Right lobe of liver (tissue), 6 donors: ENCODE results near the gene SYT1. TPM values are rescaled to one million over a fixed set of nuclear protein-coding genes. Genes with fewer than 3 reads are reported as not detected.
A peak's percentile ranks its signal among the peaks of the same experiment; 100 is the strongest.

ENCODE experiments used
- ATAC-seq, 4 donors: fragments of 200-7000 bp; cut with Tn5 transposase; one replicate each; pipeline ENCODE4 v1.9.1; 2020; ENCODE audit warnings: mild to moderate bottlenecking in 4 of 4, moderate library complexity in 4 of 4
- DNase-seq, 3 donors: peaks; one replicate each; pipeline ENCODE4 v3.0.0-alpha.2; 2020
- H3K27ac ChIP-seq, 3 donors: fragments of 200-600 bp; one replicate each; pipeline ENCODE4 v1.8.0; 2022
- H3K27me3 ChIP-seq, 2 donors: fragments of 200-600 bp; one replicate each; pipeline ENCODE4 v1.8.0; 2022
- H3K36me3 ChIP-seq, 4 donors: fragments of 200-600 bp; sonication (generic) in 1 of 4; one replicate each; pipeline versions ENCODE4 v1.5.1 to v1.8.0; 2017 to 2022; ENCODE audit warnings: control low read depth in 1 of 4
- H3K4me1 ChIP-seq, 4 donors: fragments of 200-600 bp; sonication (generic) in 1 of 4; one replicate each; pipeline versions ENCODE4 v1.5.1 to v1.8.0; 2017 to 2022; ENCODE audit warnings: control low read depth in 1 of 4
- H3K4me3 ChIP-seq, 3 donors: fragments of 200-600 bp; one replicate each; pipeline ENCODE4 v1.8.0; 2022
- H3K9me3 ChIP-seq, 4 donors: fragments of 200-600 bp; sonication (generic) in 1 of 4; one replicate each; pipeline versions ENCODE4 v1.5.1 to v1.8.0; 2017 to 2022; ENCODE audit warnings: control low read depth in 1 of 4
- POLR2A ChIP-seq: fragments of 450-650 bp; IDR thresholded peaks from one replicate; pipeline ENCODE4 v1.6.1; 2017; ENCODE audit warnings: antibody characterized with exemption, mild to moderate bottlenecking
- WGBS: methylation state at CpG from one replicate; pipeline ENCODE4 v1.1.6; 2018; ENCODE audit warnings: low coverage, low lambda C conversion rate; ENCODE audit not compliant: insufficient coverage; ENCODE audit errors: missing lambda C conversion rate; 5-methylcytosine and 5-hydroxymethylcytosine counted together
- intact Hi-C, 2 donors: fragments of 100-400 bp; cut with DNase I; formaldehyde crosslinking; loops; one replicate each; pipeline versions ENCODE4 v1.11.2 to v1.14.1; 2022
- long read RNA-seq: library from polyadenylated mRNA; unstranded; transcript quantifications from one replicate; pipeline ENCODE4 v2.0.0, GENCODE V29; 2019
- total RNA-seq, 6 experiments: library from RNA; depleted of rRNA in 2 of 6; stranded (reverse); fragments of >200 nt in 2 of 6; fragmentation: NEBNext Ultra II Directional in 3 of 6; extraction: Animal tissue kit (Norgen Biotek cat#: 25700) in 3 of 6; gene quantifications; one replicate each; pipeline versions ENCODE4 v1.1.0 to v1.2.4, GENCODE V29; 2016 to 2023
- TF ChIP-seq, protein P1 (sequence below), 4 donors: fragments of 200-600 bp in 3 of 4; fragments of 450-650 bp in 1 of 4; IDR thresholded peaks; one replicate each; pipeline versions ENCODE4 v1.5.1 to v1.8.0; 2016 to 2022; ENCODE audit warnings: antibody characterized with exemption in 4 of 4, mild to moderate bottlenecking in 2 of 4
- donor health status: DM: no; HTN: yes; CAD: no.
- donor health status: DM: no; HTN: no; CAD: no.
- donor health status: DM: no; HTN: no; CAD: no.
- donor health status: DM: no; HTN: yes; CAD: no.
- donor health status: DM: no; HTN: yes; CAD: no.

The SYT1 gene
- 1 to 10 TPM in 2 of 6 experiments, under 1 TPM in 4; 0.35 to 1.9 (median 0.81) TPM for total RNA-seq
- long read RNA-seq, partial matches to known transcripts: 1 of 1 reads
- long read RNA-seq, other reads (novel, unspliced or antisense): 0 of 1 reads

DNA sequence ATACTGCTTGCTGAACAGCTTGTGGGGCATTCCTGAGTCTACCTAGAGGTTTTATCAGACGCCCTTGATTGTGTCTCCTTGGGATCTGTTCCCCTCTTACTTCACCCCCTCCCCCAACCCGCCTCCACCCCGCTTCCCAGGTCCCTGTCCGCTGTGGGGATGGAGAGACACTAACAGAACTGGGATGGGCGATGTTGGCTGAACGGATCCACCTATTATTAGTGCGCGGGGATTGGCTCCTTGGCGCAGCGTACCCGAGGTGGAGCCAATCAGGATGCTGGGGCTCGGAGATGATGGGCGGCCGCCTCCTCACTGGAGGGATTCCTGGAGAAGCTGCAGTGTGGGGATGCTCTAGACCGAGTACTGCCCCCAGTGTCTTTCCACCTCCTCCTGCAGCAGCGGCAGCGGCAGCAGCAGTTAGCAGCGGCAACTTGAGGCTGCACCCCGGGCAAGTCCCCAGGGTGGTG lies at the start of gene SYT1:
Gene SYT1, plus strand, starts transcription at position 372 of the 467 bp plus-strand sequence.
- H3K4me1 ChIP-seq: peaks cover 0 to 9% (median 3%) of the 10 kb centered on the region in 4 donors
- peaks cover 0 to 4% of the 10 kb centered on the region in 2 donors for H3K27me3 ChIP-seq
- ATAC-seq: peak; percentile 37 to 45 (median 39)
- no peak within 1 kb of the TSS for H3K27ac ChIP-seq
- WGBS: 0% methylated on average over 10 of the region's 19 CpGs
- H3K9me3 ChIP-seq: no peaks in the 10 kb centered on the region
- peak within 1 kb of the TSS; percentile 5 to 26 (median 25) for H3K4me3 ChIP-seq
- TF ChIP-seq, protein P1, sequence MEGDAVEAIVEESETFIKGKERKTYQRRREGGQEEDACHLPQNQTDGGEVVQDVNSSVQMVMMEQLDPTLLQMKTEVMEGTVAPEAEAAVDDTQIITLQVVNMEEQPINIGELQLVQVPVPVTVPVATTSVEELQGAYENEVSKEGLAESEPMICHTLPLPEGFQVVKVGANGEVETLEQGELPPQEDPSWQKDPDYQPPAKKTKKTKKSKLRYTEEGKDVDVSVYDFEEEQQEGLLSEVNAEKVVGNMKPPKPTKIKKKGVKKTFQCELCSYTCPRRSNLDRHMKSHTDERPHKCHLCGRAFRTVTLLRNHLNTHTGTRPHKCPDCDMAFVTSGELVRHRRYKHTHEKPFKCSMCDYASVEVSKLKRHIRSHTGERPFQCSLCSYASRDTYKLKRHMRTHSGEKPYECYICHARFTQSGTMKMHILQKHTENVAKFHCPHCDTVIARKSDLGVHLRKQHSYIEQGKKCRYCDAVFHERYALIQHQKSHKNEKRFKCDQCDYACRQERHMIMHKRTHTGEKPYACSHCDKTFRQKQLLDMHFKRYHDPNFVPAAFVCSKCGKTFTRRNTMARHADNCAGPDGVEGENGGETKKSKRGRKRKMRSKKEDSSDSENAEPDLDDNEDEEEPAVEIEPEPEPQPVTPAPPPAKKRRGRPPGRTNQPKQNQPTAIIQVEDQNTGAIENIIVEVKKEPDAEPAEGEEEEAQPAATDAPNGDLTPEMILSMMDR (IDR thresholded peaks at IDR 0.05): no peak
- intact Hi-C loops: no loop called here
- DNase-seq: peak in 2 of 3 donors; percentile 21 to 42
- no peaks in the 10 kb centered on the region for H3K36me3 ChIP-seq

DNA sequence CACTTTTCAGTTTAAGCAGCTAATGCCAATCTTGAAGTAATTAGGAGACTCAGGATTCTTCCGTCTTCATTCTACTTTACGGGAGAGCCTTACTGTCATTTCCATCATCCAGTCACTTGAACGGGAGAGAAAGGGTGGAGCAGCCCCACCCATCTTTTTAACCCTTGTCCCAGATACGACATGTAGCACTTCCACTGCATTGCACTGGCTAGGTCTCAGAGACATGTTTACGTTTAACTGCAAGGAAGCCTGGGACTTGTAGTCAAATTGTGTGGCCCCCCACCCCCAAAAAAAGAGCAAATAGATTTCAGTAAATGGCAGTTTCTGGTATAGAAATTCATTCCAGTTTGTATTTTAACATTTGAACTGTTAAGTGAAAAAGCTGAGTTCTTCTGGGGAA lies 46.1 kb upstream of the SYT1 start:
- ATAC-seq (no peak), DNase-seq (no peak)
- no peaks in the 10 kb centered on the region for H3K36me3 ChIP-seq
- intact Hi-C loops: no loop called here
- H3K4me1 ChIP-seq: no peaks in the 10 kb centered on the region
- no peak for TF ChIP-seq POLR2A
- TF ChIP-seq, protein P1 (IDR thresholded peaks at IDR 0.05): no peak
- WGBS: 37% methylated on average over 5 of the region's 5 CpGs
- H3K27ac ChIP-seq: no peak overlapping the region
- H3K27me3 ChIP-seq: no peaks in the 10 kb centered on the region
- no peak overlapping the region for H3K4me3 ChIP-seq
- H3K9me3 ChIP-seq: no peaks in the 10 kb centered on the region

DNA sequence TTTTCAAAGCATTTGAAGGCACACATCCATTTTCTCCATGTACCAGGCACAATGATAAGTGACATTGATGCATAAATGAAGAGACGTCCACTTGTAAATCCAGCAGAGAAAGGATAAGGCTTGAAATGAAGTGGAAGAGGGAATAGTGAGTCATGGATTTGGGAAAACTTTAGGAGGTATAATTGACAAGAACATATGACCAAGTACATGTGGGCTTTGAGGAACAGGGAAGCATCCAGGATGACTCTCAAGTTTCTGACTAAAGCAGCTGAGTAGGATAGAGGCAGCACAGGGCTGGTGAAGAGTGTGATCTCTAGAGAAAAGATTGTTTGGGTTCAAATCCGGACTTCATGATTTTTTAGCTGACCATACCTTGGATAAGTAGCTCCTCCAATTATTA lies 43.6 kb upstream of the SYT1 start:
- H3K9me3 ChIP-seq: no peaks in the 10 kb centered on the region
- no peak for TF ChIP-seq POLR2A
- TF ChIP-seq, protein P1 (IDR thresholded peaks at IDR 0.05): no peak
- no peak for DNase-seq
- intact Hi-C loops: no loop called here
- no peak overlapping the region for H3K4me3 ChIP-seq
- H3K36me3 ChIP-seq: no peaks in the 10 kb centered on the region
- 45% methylated on average over 2 of the region's 2 CpGs for WGBS
- H3K27me3 ChIP-seq: no peaks in the 10 kb centered on the region
- ATAC-seq: no peak
- H3K4me1 ChIP-seq: no peaks in the 10 kb centered on the region
- H3K27ac ChIP-seq: no peak overlapping the region

DNA sequence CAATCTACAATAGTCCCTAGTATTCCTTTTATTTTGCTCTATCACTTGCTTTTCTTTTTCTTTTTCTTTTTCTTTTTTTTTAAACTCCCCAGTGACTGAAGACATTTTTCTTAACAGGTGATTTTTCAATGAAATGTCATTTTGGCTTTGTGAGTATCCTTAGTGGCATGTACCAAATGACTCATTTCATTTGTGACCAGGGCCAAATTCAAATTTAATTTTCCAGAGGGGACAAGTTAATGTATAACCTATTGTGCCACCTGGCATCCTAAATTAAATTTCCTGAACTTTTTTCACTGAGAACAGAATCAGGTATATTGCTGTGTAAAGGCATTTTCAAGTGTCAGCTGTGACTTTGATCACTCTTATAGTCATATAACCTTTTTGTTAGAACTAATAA lies 39.7 kb upstream of the SYT1 start:
- DNase-seq: no peak
- Histone ChIP-seq H3K4me1 (no peaks in the 10 kb centered on the region), H3K27ac (no peak overlapping the region), H3K36me3 (no peaks in the 10 kb centered on the region), H3K9me3 (no peaks in the 10 kb centered on the region), H3K27me3 (no peaks in the 10 kb centered on the region), H3K4me3 (no peak overlapping the region)
- peak in 1 of 4 donors; percentile 76 for ATAC-seq
- TF ChIP-seq POLR2A: no peak
- TF ChIP-seq, protein P1 (IDR thresholded peaks at IDR 0.05): no peak
- intact Hi-C loops: no loop called here

DNA sequence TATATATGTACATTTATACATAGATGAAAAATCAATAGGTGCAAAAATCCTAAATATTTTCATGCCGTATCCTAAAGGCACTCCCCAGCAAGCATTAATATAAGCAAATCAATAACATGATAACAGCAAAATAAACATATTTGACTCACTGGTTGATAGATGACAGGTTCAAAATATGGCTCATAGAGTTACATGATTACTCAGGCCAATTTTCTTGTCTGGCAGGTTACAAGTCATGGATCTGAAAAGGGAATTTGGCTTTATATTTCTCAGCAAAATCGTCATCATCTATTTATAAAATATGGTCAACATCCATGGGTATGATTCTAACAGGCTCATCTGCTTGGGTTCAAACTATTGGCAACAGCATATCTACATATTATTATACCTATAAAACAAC lies 34.9 kb upstream of the SYT1 start:
- no peak for ATAC-seq

More for the DNA sequence above, 34.9 kb upstream of the SYT1 start:
- intact Hi-C loops: no loop called here
- H3K27me3 ChIP-seq: no peaks in the 10 kb centered on the region
- 39% methylated on average over 2 of the region's 2 CpGs for whole genome bisulfite sequencing
- no peaks in the 10 kb centered on the region for H3K9me3 ChIP-seq
- H3K4me3 ChIP-seq: no peak overlapping the region
- H3K27ac ChIP-seq: no peak overlapping the region
- TF ChIP-seq, protein P1 (IDR thresholded peaks at IDR 0.05): no peak
- no peak for TF ChIP-seq POLR2A
- DNase-seq: no peak
- H3K36me3 ChIP-seq: no peaks in the 10 kb centered on the region
- H3K4me1 ChIP-seq: no peaks in the 10 kb centered on the region
